CMK (cell line): ENCODE measurements around the gene OR8B4.
"Not testable (repeated sequence)": the region's sequence is repeated elsewhere in the genome, so short reads cannot be mapped to it uniquely, and the experiment has no call there.

Experiments
- DNase-seq: peaks from one replicate; pipeline ENCODE4 v3.0.0-alpha.2; 2010; ENCODE audit warnings: low read depth

Gene OR8B4

GRCh38 chr11:124405581-124405980 lies 19.1 kb downstream of the OR8B4 start:
- DNase-seq, result no peak

- not testable (repeated sequence) for DNase-seq
These were observed 21.5 kb downstream of the OR8B4 start for GRCh38 chr11:124403186-124403585.

GRCh38 chr11:124402326-124402922 lies 22.2 kb downstream of the OR8B4 start:
- peak; percentile 33 for DNase-seq

- no peak for DNase-seq
These were observed 25.7 kb downstream of the OR8B4 start, which contains the start of gene OR8B3 for GRCh38 chr11:124398924-124399323. OR8B3 (minus strand) TSS chr11:124399024; CDS start chr11:124397351, 1,673 bp downstream.

GRCh38 chr11:124396847-124397246 lies 27.8 kb downstream of the OR8B4 start:
- DNase-seq, result not testable (repeated sequence)

- DNase-seq, result no peak
These were observed 30.3 kb downstream of the OR8B4 start for GRCh38 chr11:124394408-124394807.

- no peak for DNase-seq
These were observed 40.3 kb downstream of the OR8B4 start, which contains the start of gene OR8B2 for GRCh38 chr11:124384399-124384798. OR8B2 (minus strand) TSS chr11:124384499; CDS start chr11:124383343, 1,156 bp downstream.

- not testable (repeated sequence) for DNase-seq
These were observed 41.8 kb downstream of the OR8B4 start for GRCh38 chr11:124382857-124383256.

GRCh38 chr11:124380585-124380984 lies 44.1 kb downstream of the OR8B4 start:
- no peak for DNase-seq

GRCh38 chr11:124376280-124376679 lies 48.4 kb downstream of the OR8B4 start:
- DNase-seq, result no peak
